NOMO-1 (cell line): ENCODE data around the gene PLLP.
"Not testable (repeated sequence)": the region's sequence is repeated elsewhere in the genome, so short reads cannot be mapped to it uniquely, and the experiment has no call there.

Experiments
- DNase-seq, 2 experiments: peaks; one replicate each; lab custom pipeline; 2025; ENCODE audit not compliant: unreplicated experiment in 2 of 2; lab: John Stamatoyannopoulos, UW

The PLLP gene

DNA sequence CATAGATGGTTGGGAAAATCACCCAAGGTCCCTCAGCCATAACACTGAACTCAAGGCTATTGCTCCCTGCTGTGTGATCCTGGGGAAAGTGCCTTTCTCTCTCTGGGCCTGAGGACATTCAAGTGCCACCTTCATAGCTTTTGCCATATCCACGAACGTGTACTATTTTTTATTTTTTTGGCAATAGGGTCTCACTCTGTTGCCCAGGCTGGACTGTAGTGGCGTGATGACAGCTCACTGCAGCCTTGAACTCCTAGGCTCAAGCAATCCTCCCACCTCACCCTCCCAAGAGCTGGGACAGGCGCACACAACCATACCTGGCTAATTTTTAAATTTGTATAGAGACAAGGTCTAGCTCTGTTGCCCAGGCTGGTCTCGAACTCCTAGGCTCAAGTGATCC, 10.6 kb downstream of the PLLP start:
- DNase-seq = no peak

DNA sequence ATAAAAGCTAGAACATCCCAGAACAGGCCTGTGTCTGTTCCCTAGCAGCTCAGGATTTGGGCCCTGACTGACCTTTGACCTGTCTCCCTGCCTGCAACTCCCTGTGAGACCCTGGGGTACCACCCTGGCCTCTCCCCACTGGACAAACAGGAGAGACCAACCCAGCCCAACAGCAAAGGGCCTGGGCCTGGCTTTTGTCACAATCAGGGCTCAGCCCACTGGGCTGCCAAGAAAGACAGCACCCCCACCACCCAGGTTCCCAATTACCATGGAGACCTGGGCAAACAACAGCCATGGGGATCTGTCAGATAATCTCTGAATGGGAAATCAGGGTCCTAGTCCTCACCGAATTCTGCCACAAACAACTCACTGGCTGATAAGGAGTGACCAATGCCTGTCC, 11.1 kb downstream of the PLLP start:
- DNase-seq = no peak

DNA sequence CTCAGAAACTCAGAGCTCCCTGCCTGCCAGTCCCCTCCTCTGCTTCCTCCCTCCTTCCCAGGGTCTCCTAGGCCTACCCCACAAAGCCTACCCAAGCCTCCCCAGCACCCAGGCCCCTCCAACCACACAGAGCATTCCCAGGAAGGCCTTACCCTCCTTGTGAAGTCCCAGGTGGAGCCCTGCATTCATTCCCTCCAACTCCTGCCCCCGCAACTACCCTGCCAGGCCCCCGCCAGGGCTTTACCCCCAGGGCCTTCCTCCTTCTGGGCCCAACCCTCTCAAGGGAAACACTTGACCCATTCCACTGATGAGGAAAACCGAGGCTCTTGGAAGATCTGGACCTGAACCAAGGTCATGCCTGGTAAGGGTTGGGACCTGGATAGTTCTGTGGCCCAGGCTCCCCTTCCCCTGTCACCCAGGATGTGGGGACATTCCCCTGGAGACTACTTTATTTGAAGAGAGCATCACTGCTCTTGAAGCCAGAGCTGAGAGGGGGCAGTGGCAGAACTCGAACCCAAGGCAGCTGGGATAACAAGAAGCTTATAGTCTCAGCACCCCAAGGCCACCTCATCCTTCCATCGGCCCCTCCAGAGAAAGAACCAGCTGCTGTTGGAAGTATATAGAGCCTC, 12.5 kb downstream of the PLLP start:
- no peak for DNase-seq

DNA sequence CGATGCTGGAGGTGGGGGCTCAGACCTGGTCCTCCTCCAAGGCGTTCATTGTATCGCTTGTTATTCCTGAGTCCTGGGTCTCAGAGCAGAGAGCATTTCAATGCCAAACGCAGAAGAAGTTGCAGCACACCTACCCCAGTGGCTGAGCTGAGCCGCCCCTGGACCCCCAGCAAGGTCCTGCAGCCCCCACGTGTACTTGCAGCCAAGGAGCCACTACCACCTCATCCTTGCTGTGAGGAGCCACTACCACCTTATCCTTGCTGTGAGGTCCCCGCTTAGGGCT, 13.5 kb downstream of the PLLP start:
- no peak for DNase-seq

GRCh38 chr16:57270221-57271062, 14.0 kb downstream of the PLLP start:
- DNase-seq = no peak

DNA sequence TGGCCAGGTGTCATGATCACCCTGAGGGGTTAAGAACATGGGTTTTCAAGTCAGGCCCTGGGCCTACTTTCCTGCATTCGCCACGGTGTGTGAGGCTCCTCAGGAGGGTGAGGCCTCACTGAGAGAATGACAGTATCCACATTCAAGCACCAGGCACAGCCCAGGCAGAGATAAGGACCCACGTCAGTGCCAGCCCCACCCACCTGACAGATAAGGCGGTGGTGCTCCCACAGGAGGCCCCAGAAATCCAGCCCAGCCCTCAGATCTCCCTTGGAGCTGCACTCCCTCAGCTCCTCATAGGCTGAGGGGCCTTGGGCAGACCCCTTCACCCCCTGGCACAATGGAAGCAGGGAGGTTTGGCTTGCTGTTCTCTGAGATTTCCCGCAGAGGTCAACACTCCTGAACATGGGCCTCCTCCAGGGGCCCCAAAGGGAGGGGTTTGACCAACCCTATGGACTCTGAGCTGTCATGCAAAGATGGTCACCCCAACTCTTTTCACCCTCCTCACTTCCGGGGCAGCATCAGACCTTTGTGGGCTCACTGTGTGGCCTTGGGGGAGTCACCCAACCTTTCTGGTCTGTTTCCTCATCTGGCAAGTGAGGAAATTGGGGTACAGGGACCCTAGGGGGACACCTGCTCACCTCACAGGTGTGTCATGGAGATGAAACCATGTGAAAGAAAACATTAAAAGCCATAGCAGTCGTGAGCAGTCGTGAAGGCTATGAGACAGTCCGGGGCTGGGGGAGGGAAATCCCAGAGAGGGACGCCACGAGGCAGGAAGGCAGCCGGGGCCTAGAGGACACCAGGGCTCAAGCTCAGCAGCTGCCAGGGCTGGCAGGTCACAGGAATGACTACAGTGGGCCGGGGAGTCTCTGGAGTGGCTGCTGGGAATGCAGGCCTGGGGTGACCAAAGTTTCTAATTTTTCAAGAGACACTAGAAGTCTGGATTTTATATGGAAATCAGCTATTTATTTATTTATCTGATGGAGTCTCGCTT, 15.4 kb downstream of the PLLP start:
- no peak for DNase-seq

- not testable (repeated sequence) for DNase-seq
Measured at GRCh38 chr16:57267343-57267742, 17.1 kb downstream of the PLLP start.

- DNase-seq = no peak
Measured at GRCh38 chr16:57266531-57267260, 17.8 kb downstream of the PLLP start.

DNA sequence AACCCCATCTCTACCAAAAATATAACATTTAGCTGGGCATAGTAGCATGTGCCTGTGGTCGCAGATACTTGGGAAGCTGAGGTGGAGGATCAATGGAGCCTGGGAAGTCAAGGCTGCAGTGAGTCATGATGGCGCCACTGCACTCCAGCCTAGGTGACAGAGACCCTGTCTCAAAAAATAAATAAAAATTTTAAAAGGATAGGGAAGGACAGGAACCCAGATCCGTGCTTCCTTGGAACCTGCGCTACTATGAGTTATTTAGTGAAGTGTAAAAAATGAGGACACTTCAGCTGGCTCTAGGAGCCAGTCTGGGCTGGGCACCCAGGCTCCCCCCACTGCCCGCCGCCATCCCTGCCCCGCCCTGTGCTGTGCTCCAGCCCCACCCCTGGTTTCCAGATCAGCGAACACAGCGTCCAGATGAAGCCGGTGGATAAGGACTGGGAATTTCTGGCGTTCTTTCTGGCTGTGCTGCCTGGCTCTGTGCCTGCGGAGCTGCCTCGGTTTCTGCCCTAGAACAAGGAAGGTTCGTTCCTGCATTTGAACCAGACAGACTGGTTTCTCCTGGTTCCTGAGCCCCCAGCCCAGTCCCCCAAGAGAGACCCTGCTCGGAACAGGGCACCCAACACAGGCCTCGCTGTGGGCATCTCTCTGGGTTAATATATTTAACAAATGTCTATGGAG, 18.5 kb downstream of the PLLP start:
- no peak for DNase-seq

DNA sequence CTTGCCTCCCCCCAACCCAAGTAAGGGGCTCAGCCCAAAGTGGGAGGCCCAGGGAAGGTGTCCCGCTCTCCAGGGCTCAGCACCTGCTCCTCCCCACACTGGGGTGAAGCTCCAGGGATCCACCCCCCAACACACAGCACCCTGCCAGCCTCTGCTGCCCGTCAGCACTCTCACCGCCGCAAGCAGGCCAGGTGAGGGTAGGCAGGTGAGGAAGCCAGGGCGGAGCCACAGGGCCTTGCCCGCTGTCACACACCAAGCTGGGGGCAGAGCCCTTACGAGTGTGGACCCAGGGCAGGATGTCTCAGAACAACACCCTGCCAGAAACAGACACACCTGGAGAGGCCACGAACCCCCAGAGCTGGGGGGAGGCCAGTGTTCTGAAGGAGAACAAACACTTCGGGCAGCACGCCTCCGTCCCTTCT, 19.5 kb downstream of the PLLP start:
- no peak for DNase-seq

DNA sequence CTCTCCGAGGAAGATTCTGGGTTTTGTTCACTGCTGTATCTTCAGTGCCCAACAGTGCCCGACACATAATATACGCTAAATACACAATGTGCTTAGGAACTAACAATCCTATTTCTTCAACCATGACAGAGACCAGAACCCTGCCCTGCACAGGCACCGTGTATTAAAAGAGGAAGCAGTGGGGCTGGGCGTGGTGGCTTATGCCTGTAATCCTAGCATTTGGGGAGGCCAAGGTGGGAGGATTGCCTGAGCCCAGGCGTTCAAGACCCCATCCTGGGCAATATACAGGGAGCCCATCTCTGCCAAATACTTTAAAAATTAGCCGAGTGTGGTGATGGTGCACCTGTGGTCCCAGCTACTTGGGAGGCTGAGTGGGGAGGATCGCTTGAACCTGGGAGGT, 20.1 kb downstream of the PLLP start:
- peak; percentile 9 to 14 for DNase-seq

DNA sequence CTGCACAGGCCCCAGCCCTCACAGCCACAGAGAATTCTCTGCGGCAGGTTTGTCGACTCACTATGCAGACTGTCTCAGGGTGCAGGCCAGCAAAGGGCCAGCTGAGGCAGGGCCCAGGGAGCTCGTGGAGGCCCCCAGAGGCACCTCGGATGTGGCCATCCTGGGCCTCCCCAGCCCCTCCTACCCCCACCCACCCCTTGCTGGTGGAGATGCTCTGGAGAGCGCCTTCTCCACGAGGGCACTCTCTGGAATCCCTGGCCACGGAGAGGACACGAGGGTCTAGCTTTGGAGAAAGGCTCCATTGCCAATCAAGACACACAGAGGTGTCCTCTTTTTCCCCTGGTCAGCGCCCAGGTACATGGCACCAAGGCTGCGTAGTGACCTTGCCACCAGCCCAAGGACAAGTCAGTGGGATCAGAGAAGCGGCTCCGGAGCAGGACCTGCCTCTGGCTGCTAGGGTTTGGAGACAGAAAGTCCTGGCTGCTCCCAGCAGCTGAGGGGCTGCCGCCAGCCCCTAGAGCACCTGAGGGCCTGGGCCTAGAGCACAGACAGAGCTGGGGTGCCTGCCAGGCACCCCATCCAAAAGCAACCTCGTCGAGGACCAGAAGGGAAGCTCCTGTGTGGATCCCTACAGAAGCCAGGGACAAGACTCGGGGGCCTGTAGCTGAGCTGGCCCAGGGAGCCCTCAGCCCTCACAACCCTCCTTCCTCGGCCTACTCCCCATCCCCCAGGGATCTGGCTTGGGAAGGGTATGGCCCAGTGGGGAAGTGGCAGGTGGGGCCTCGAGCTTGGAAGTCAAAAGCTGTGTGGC, 20.7 kb downstream of the PLLP start:
- DNase-seq = no peak

DNA sequence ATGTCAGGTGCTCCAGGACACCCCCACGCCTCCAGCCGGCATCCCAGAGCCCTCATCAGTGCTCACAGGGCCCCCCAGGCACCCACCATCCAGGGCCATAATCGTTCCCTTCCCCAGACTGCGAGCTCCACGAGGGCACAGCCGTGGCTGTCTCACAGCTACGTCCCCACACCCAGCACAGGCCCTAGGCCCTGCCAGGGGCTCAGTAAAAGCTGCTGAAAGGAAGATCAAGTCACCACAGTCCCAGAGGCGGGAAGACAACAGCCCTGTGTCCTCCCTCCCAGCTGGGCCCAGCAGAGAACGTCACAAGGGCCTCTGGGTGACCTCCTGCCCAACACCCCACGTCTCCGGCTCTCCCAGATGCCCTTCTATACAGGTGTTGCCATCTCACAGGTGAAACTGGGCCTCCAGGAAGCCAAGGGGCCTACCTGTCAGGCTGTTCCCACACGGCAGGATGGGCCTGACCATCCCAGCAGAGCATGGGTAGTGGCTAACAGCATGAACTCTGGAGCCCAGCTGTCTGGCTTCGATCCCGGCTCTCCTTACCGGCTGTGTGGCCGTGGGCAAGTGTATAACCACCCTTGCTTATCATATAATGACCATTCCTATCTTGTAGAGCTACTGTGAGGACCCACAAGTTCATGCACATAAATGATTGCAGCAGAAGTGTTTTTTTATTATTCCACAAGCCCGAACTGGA, 21.5 kb downstream of the PLLP start:
- no peak for DNase-seq

GRCh38 chr16:57261806-57262205, 22.7 kb downstream of the PLLP start:
- DNase-seq = no peak

DNA sequence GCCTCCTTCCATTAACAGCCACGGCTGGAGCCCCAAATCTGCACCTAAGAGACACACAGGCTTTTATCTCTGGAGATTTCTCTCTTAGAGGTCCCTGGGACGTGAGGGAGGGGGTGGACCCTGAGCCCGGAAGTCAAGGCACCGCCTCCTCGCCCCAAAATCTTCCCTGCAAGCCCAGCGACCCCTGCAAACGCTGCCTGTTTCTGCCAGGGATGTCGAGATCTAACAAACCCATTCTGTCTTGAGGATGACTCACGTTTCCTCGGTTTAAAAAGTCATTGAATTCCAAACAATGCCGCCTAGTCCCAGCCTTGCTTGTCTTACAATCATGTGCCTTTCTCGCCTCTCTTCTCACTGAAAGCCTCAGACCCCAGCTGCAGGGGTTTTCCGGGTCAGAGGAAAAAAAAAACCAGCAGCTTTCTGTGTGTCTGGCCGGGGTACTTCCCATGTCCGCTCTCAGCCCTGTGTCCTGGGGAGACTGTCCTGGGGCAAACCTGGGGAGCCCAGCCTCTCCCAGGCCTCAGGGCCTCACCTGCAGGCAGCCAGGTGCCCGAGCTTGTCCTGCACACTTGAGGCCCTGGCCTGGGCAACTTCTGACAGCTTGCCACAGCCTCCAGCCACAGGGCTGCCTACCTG, 24.1 kb downstream of the PLLP start:
- DNase-seq = no peak

DNA sequence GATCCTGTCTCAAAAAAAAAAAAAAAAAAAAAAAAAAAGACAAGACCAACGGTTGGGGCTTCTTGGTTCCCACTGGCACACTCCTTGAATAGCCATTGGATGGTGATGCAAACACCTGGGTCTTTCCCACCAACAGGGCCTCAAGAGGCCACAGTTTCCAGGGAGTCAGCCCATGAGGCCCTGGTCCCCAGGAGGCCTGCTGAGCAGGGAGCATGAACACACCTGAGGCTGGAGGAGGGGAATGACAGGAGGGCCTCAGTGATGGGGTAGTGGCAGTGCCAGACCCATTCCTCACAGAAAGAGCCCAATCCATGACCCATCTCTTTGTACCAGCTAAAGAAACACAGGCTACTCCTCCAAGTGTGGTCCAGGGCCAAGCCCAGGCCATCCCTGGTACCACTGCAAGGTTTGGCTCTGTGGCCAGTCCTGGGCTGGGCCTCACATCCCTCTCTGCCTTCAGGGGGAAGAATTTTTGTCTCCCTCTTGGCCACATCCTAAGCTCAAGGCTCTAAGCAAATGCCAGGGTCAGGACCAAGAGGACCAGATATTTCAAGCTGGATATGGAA, 25.5 kb downstream of the PLLP start:
- DNase-seq = no peak

- no peak for DNase-seq
Measured at GRCh38 chr16:57258226-57258909, 26.1 kb downstream of the PLLP start.
